H1 (cell line): ENCODE results near the gene PIGV.

Source experiments
- CHD2 ChIP-seq: IDR thresholded peaks from 2 replicates; pipeline ENCODE4 v1.6.1; 2012; ENCODE audit warnings: low read length, improper control_type of control experiment
- EGR1 ChIP-seq: IDR thresholded peaks from 2 replicates; pipeline ENCODE4 v1.6.1; 2011; ENCODE audit warnings: low read depth, low read length, borderline replicate concordance
- EZH2 ChIP-seq: fragments of 200-600 bp; sonication (generic); IDR thresholded peaks from 2 replicates; pipeline ENCODE4 v1.7.1; 2012; ENCODE audit warnings: low read depth, mild to moderate bottlenecking, moderate library complexity, low read length, inconsistent platforms; ENCODE audit not compliant: severe bottlenecking
- JUN ChIP-seq: IDR thresholded peaks from 2 replicates; pipeline ENCODE4 v1.6.1; 2011; ENCODE audit warnings: low read depth, mild to moderate bottlenecking, improper control_type of control experiment, low read length
- POLR2A ChIP-seq, 2 experiments: IDR thresholded peaks; 1 replicate in 1 of 2; 2 replicates in 1 of 2; pipeline ENCODE4 v1.6.1; 2011; ENCODE audit warnings: low read depth in 2 of 2, low read length in 2 of 2, mild to moderate bottlenecking in 2 of 2; ENCODE audit errors: control extremely low read depth in 1 of 2
- RAD21 ChIP-seq, 2 experiments: IDR thresholded peaks in 1 of 2; conservative IDR thresholded peaks in 1 of 2; 2 replicates each; pipeline ENCODE4 v1.6.1; 2011; ENCODE audit warnings: low read depth in 2 of 2, low read length in 2 of 2, improper control_type of control experiment in 1 of 2, inconsistent platforms in 1 of 2, mild to moderate bottlenecking in 1 of 2, moderate library complexity in 1 of 2
- SIRT6 ChIP-seq: IDR thresholded peaks from one replicate; pipeline ENCODE4 v1.7.1; 2012; ENCODE audit warnings: low read length, inconsistent platforms
- SUZ12 ChIP-seq: fragments of 200-600 bp; sonication (generic); IDR thresholded peaks from 2 replicates; pipeline ENCODE4 v1.6.1; 2012; ENCODE audit warnings: mild to moderate bottlenecking, inconsistent platforms, low read length, moderate library complexity, mixed read lengths
- YY1 ChIP-seq: IDR thresholded peaks from 2 replicates; pipeline ENCODE4 v1.6.1; 2011; ENCODE audit warnings: low read depth, mild to moderate bottlenecking, low read length
- TF ChIP-seq, protein P1 (sequence below), 3 experiments: IDR thresholded peaks; 1 replicate in 2 of 3; 2 replicates in 1 of 3; pipeline versions ENCODE4 v1.5.1 to v1.6.1; 2011; ENCODE audit warnings: low read length in 3 of 3, mild to moderate bottlenecking in 3 of 3, inconsistent platforms in 2 of 3, low read depth in 1 of 3, moderate library complexity in 1 of 3; ENCODE audit not compliant: insufficient read depth in 1 of 3; ENCODE audit errors: control extremely low read depth in 1 of 3

DNA sequence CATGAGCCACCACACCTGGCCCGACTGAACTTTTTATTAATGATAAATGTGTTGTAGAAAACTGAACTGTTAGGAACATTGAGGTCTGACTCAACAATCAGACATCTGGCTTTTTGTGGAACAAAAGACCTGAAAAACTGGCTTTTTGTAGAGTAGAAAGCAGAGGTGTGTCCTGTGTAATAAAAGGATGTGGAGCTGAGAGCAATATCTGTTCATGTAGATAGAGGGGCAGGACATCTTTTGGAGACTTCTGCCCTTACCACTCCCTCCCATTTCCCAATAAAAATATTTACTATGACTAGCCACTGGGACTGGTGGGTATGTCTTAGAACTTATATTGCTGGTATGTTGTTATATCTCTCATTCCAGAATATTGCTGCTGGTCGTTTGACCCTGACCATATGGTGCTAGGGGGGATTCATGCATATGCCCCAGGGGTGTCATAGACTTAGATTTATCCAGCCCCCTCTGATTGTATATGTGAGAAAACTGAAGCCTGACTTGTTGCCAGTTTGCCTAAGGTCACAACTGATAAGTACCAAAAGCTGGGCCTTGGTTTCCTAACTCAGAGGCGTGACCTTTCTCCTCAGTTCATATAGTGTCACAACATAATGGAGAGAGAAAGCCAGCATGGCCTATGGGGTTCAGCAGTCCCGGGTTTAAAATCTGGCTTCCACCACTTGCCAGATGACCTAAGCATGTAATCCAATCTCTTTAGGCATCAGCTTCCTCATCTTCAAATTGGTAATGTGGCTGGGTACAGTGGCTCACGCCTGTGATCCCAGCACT lies 33.5 kb upstream of the PIGV start:
- TF ChIP-seq POLR2A (IDR thresholded peaks at IDR 0.05; ENCODE audit: control extremely low read depth in 1 of 2, low read depth in 2 of 2, low read length in 2 of 2) (no peak), RAD21 (IDR thresholded peaks at IDR 0.05 in 1 of 2, conservative IDR thresholded peaks at IDR 0.05 in 1 of 2; ENCODE audit: low read depth in 2 of 2, low read length in 2 of 2) (no peak), EZH2 (no peak), YY1 (no peak), CHD2 (no peak), SIRT6 (no peak), SUZ12 (no peak), EGR1 (no peak), JUN (no peak)
- TF ChIP-seq, protein P1, sequence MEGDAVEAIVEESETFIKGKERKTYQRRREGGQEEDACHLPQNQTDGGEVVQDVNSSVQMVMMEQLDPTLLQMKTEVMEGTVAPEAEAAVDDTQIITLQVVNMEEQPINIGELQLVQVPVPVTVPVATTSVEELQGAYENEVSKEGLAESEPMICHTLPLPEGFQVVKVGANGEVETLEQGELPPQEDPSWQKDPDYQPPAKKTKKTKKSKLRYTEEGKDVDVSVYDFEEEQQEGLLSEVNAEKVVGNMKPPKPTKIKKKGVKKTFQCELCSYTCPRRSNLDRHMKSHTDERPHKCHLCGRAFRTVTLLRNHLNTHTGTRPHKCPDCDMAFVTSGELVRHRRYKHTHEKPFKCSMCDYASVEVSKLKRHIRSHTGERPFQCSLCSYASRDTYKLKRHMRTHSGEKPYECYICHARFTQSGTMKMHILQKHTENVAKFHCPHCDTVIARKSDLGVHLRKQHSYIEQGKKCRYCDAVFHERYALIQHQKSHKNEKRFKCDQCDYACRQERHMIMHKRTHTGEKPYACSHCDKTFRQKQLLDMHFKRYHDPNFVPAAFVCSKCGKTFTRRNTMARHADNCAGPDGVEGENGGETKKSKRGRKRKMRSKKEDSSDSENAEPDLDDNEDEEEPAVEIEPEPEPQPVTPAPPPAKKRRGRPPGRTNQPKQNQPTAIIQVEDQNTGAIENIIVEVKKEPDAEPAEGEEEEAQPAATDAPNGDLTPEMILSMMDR (IDR thresholded peaks at IDR 0.05; ENCODE audit: control extremely low read depth in 1 of 3, insufficient read depth in 1 of 3, low read depth in 1 of 3, low read length in 3 of 3), result no peak
